BJ (cell line): ENCODE results near the gene ZNF614. TPM values are rescaled to one million over a fixed set of nuclear protein-coding genes. Genes with fewer than 3 reads are reported as not detected.
A peak's percentile ranks its signal among the peaks of the same experiment; 100 is the strongest.
"Not testable (repeated sequence)": the region's sequence is repeated elsewhere in the genome, so short reads cannot be mapped to it uniquely, and the experiment has no call there.

Experiments
- CTCF ChIA-PET: fragments of 350-600 bp; formaldehyde crosslinking; extraction: SDS; loops from one replicate; lab custom pipeline; 2021; ENCODE audit warnings: antibody characterized with exemption, inconsistent platforms; lab: Yijun Ruan, JAX
- POLR2A ChIA-PET: fragments of 300-600 bp; sonication (Branson Sonifier 250); formaldehyde crosslinking; extraction: SDS; loops from one replicate; lab custom pipeline; 2021; ENCODE audit warnings: antibody characterized with exemption; lab: Charles Lee
- DNase-seq: peaks from one replicate; pipeline ENCODE4 v3.0.0-alpha.2; 2011; ENCODE audit warnings: low read depth
- H3K27me3 ChIP-seq: 2 replicates; pipeline ENCODE4 v1.6.0; 2011; ENCODE audit warnings: low read length; ENCODE audit not compliant: control insufficient read depth, insufficient read depth
- H3K36me3 ChIP-seq: 2 replicates; pipeline ENCODE4 v1.5.1; 2011; ENCODE audit warnings: low read length; ENCODE audit not compliant: control insufficient read depth, insufficient read depth
- H3K4me3 ChIP-seq: 2 replicates; pipeline ENCODE4 v1.5.1; 2011; ENCODE audit warnings: low read depth, mild to moderate bottlenecking, control low read depth, low read length
- CTCF ChIP-seq: IDR thresholded peaks from 2 replicates; pipeline ENCODE4 v1.5.1; 2011; ENCODE audit warnings: low read depth, mild to moderate bottlenecking, control low read depth, inconsistent platforms, low read length, moderate library complexity; ENCODE audit not compliant: insufficient read depth
- polyA plus RNA-seq: library from polyadenylated mRNA; depleted of rRNA; stranded (reverse); fragments of >200 nt; gene quantifications from 2 replicates; pipeline ENCODE4 v1.2.3, GENCODE V29; 2011

Gene ZNF614
- polyA plus RNA-seq, 1 experiment = 4.3 TPM

GRCh38 chr19:52048555-52049501 lies 20.6 kb upstream of the ZNF614 start, which contains the start of gene ZNF432:
Gene ZNF432, minus strand, starts transcription at chr19:52048838. Its CDS starts 1,970 bp downstream, at chr19:52046868.
- ChIA-PET CTCF (no interaction called here), POLR2A (interaction anchor here (0.6 kb wide), 1 partner anchor 41 kb away, joined by 3 read pairs; no protein-coding TSS in a partner anchor)
- 0 out of 2 replicates have a peak, but pooled peaks have one; percentile 2 for TF ChIP-seq CTCF
- DNase-seq = peak; percentile 52
- no peaks in the 10 kb centered on the region for H3K27me3 ChIP-seq
- no peaks in the 10 kb centered on the region; the same call in none of the 2 replicates for H3K36me3 ChIP-seq
- peak within 1 kb of the TSS; percentile 55 for H3K4me3 ChIP-seq

- CTCF ChIA-PET = no interaction called here
Measured at GRCh38 chr19:52039169-52039568, 11.0 kb upstream of the ZNF614 start.

GRCh38 chr19:52034051-52034728 lies 6.0 kb upstream of the ZNF614 start:
- Histone ChIP-seq H3K36me3 (peaks cover 14% of the 10 kb centered on the region), H3K4me3 (no peak overlapping the region), H3K27me3 (no peaks in the 10 kb centered on the region)
- no peak for TF ChIP-seq CTCF
- ChIA-PET POLR2A (no interaction called here), CTCF (no interaction called here)
- no peak for DNase-seq

More at GRCh38 chr19:52039169-52039568, 11.0 kb upstream of the ZNF614 start:
- H3K27me3 ChIP-seq = no peaks in the 10 kb centered on the region
- POLR2A ChIA-PET = no interaction called here
- peaks cover 17% of the 10 kb centered on the region for H3K36me3 ChIP-seq
- DNase-seq = no peak
- no peak for TF ChIP-seq CTCF
- no peak overlapping the region for H3K4me3 ChIP-seq

GRCh38 chr19:52028780-52029123 lies 573 bp upstream of the ZNF614 start:
- no peak for DNase-seq
- peaks cover 6% of the 10 kb centered on the region for H3K36me3 ChIP-seq
- POLR2A ChIA-PET = no interaction called here
- TF ChIP-seq CTCF = no peak
- H3K4me3 ChIP-seq = peak overlapping the region; percentile 53
- no peaks in the 10 kb centered on the region for H3K27me3 ChIP-seq
- CTCF ChIA-PET = no interaction called here

- DNase-seq, CTCF ChIA-PET, H3K27me3 ChIP-seq, H3K36me3 ChIP-seq, POLR2A ChIA-PET, H3K4me3 ChIP-seq: not testable (repeated sequence)
Measured at GRCh38 chr19:52026255-52026990, 1.8 kb downstream of the ZNF614 start.

GRCh38 chr19:52024478-52024877 lies 3.7 kb downstream of the ZNF614 start:
- POLR2A ChIA-PET, DNase-seq, H3K4me3 ChIP-seq, H3K27me3 ChIP-seq, CTCF ChIA-PET: not testable (repeated sequence)
- H3K36me3 ChIP-seq = peaks cover 12% of the 10 kb centered on the region
